ENCODE measurements around the gene VPS26A.

VPS26A gene

DNA sequence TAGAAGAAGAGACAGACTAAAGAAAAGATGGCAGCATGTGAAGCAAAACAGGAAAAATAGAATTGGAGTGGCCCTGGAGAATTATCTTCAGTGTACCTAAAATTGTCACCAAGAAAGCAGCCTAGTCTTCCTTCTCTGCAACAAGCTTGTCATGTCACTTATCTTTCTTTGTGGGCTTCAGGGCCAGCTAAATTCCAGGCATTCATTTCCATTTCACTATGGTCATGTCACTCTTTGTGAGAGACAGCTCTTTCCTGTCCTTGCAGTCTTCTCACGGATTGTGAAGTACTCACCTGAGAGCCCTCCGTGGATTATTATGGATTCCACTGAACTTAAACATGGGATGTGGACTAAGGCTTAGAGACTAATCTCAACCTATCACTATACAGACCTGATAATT lies 87.1 kb downstream of the VPS26A start:
- peaks cover 31% of the 10 kb centered on the region for H3K36me3 ChIP-seq (ENCODE audit: insufficient read depth, low read length)
- no peak overlapping the region for H3K27ac ChIP-seq (ENCODE audit: low read depth, low read length)
- no peak overlapping the region for H3K9ac ChIP-seq (ENCODE audit: low read depth, low read length)
- H3K4me3 ChIP-seq (ENCODE audit: low read length) = no peak overlapping the region
- H3K4me1 ChIP-seq (ENCODE audit: insufficient read depth, low read length) = no peaks in the 10 kb centered on the region
- no peaks in the 10 kb centered on the region for H3K27me3 ChIP-seq (ENCODE audit: insufficient read depth, low read length)
- H3K9me3 ChIP-seq (ENCODE audit: insufficient read depth, low read depth, low read length) = no peaks in the 10 kb centered on the region
- 25% methylated on average over 2 of the region's 2 CpGs for WGBS

- no peak overlapping the region for H3K27ac ChIP-seq (ENCODE audit: low read depth, low read length)
- peaks cover 26% of the 10 kb centered on the region for H3K36me3 ChIP-seq (ENCODE audit: insufficient read depth, low read length)
- H3K9ac ChIP-seq (ENCODE audit: low read depth, low read length) = no peak overlapping the region
- no peaks in the 10 kb centered on the region for H3K4me1 ChIP-seq (ENCODE audit: insufficient read depth, low read length)
- WGBS = 89% methylated on average over 3 of the region's 3 CpGs
- no peaks in the 10 kb centered on the region for H3K27me3 ChIP-seq (ENCODE audit: insufficient read depth, low read length)
- no peak overlapping the region for H3K4me3 ChIP-seq (ENCODE audit: low read length)
- H3K9me3 ChIP-seq (ENCODE audit: insufficient read depth, low read depth, low read length) = no peaks in the 10 kb centered on the region
Measured at GRCh38 chr10:69211524-69211923, 87.5 kb downstream of the VPS26A start.

- Histone ChIP-seq H3K9me3 (ENCODE audit: insufficient read depth, low read depth, low read length) (no peaks in the 10 kb centered on the region), H3K27ac (ENCODE audit: low read depth, low read length) (no peak overlapping the region), H3K4me1 (ENCODE audit: insufficient read depth, low read length) (no peaks in the 10 kb centered on the region; the same call in 1 of the 2 replicates), H3K27me3 (ENCODE audit: insufficient read depth, low read length) (no peaks in the 10 kb centered on the region), H3K4me3 (ENCODE audit: low read length) (no peak overlapping the region), H3K9ac (ENCODE audit: low read depth, low read length) (no peak overlapping the region), H3K36me3 (ENCODE audit: insufficient read depth, low read length) (peaks cover 6% of the 10 kb centered on the region)
- 85% methylated on average over 5 of the region's 5 CpGs for WGBS
Measured at GRCh38 chr10:69213591-69214311, 89.8 kb downstream of the VPS26A start.

- Histone ChIP-seq H3K36me3 (ENCODE audit: insufficient read depth, low read length) (no peaks in the 10 kb centered on the region), H3K27ac (ENCODE audit: low read depth, low read length) (no peak overlapping the region), H3K9me3 (ENCODE audit: insufficient read depth, low read depth, low read length) (no peaks in the 10 kb centered on the region), H3K4me1 (ENCODE audit: insufficient read depth, low read length) (no peaks in the 10 kb centered on the region; the same call in 1 of the 2 replicates), H3K4me3 (ENCODE audit: low read length) (no peak overlapping the region), H3K27me3 (ENCODE audit: insufficient read depth, low read length) (no peaks in the 10 kb centered on the region), H3K9ac (ENCODE audit: low read depth, low read length) (no peak overlapping the region)
- WGBS = 100% methylated on average over 6 of the region's 6 CpGs
Measured at GRCh38 chr10:69214666-69215131, 90.7 kb downstream of the VPS26A start.

DNA sequence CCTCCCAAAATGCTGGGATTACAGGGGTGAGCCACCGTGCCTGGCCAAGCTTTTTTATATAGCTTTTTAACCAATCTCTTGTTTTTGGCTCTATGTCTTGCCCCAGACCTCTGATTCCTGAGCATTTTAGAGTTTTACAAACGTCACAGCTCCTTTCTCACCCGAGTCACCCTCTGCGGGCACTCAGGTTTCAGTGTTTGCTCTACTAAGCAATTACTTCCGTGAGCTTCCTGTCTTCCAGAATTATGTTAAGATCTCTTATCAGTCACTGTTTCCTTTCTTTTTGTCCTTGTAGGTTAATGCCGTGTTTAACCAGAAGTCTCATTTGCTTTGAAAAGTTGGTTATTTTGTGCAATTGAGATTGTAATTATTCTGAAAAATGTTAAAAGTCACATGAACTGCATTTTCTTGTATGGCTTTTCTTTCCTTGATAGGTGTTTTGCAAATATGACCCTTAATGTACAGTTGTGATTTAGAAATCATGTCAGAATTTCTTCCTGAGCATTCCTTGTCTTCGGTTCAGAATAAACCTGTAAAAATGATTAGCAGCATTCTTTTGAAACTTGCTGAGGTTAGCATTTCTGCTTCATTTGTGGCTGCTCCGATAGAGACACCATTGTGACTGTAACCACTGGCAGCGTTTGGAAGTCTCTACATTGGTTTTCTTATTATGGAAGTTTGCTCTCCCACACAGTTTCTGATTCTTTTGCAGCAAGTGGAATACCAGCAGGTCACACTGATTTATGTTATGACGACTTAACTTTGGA lies 91.6 kb downstream of the VPS26A start:
- H3K36me3 ChIP-seq (ENCODE audit: insufficient read depth, low read length) = no peaks in the 10 kb centered on the region
- H3K9me3 ChIP-seq (ENCODE audit: insufficient read depth, low read depth, low read length) = no peaks in the 10 kb centered on the region
- H3K4me1 ChIP-seq (ENCODE audit: insufficient read depth, low read length) = no peaks in the 10 kb centered on the region; the same call in 1 of the 2 replicates
- H3K27me3 ChIP-seq (ENCODE audit: insufficient read depth, low read length) = no peaks in the 10 kb centered on the region
- 88% methylated on average over 10 of the region's 10 CpGs for WGBS
- H3K27ac ChIP-seq (ENCODE audit: low read depth, low read length) = no peak overlapping the region
- no peak overlapping the region for H3K4me3 ChIP-seq (ENCODE audit: low read length)
- no peak overlapping the region for H3K9ac ChIP-seq (ENCODE audit: low read depth, low read length)

- H3K9ac ChIP-seq (ENCODE audit: low read depth, low read length) = no peak overlapping the region
- H3K36me3 ChIP-seq (ENCODE audit: insufficient read depth, low read length) = no peaks in the 10 kb centered on the region
- H3K4me1 ChIP-seq (ENCODE audit: insufficient read depth, low read length) = no peaks in the 10 kb centered on the region; the same call in 1 of the 2 replicates
- 73% methylated on average over 11 of the region's 11 CpGs for WGBS
- H3K9me3 ChIP-seq (ENCODE audit: insufficient read depth, low read depth, low read length) = no peaks in the 10 kb centered on the region
- no peaks in the 10 kb centered on the region for H3K27me3 ChIP-seq (ENCODE audit: insufficient read depth, low read length)
- no peak overlapping the region for H3K4me3 ChIP-seq (ENCODE audit: low read length)
- H3K27ac ChIP-seq (ENCODE audit: low read depth, low read length) = no peak overlapping the region
Measured at GRCh38 chr10:69216577-69217118, 92.7 kb downstream of the VPS26A start.

- no peak overlapping the region for H3K9ac ChIP-seq (ENCODE audit: low read depth, low read length)
- no peak overlapping the region for H3K4me3 ChIP-seq (ENCODE audit: low read length)
- H3K4me1 ChIP-seq (ENCODE audit: insufficient read depth, low read length) = peaks cover under 1% of the 10 kb centered on the region
- no peaks in the 10 kb centered on the region for H3K9me3 ChIP-seq (ENCODE audit: insufficient read depth, low read depth, low read length)
- no peak overlapping the region for H3K27ac ChIP-seq (ENCODE audit: low read depth, low read length)
- no peaks in the 10 kb centered on the region for H3K27me3 ChIP-seq (ENCODE audit: insufficient read depth, low read length)
- 85% methylated on average over 4 of the region's 4 CpGs for WGBS
- no peaks in the 10 kb centered on the region for H3K36me3 ChIP-seq (ENCODE audit: insufficient read depth, low read length)
Measured at GRCh38 chr10:69217119-69217754, 93.3 kb downstream of the VPS26A start.

DNA sequence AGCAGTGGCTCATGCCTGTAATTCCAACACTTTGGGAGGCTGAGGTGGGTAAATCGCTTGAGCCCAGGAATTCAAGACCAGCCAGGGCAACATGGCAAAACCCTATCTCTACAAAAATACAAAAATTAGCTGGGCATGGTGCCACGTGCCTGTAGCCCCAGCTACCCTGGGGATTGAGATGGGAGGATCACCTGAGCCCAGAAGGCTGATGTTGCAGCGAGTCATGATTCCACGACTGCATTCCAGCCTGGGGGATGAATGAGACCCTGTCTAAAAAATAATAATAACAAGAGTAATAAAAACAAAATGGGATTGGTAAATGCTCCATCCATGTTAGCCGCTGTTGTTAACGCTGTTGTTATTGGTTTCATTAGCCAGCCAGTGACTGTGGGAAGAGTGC lies 94.9 kb downstream of the VPS26A start:
- Histone ChIP-seq H3K27me3 (ENCODE audit: insufficient read depth, low read length) (no peaks in the 10 kb centered on the region), H3K4me3 (ENCODE audit: low read length) (no peak overlapping the region), H3K4me1 (ENCODE audit: insufficient read depth, low read length) (peaks cover 4% of the 10 kb centered on the region), H3K9me3 (ENCODE audit: insufficient read depth, low read depth, low read length) (no peaks in the 10 kb centered on the region), H3K36me3 (ENCODE audit: insufficient read depth, low read length) (no peaks in the 10 kb centered on the region), H3K9ac (ENCODE audit: low read depth, low read length) (no peak overlapping the region), H3K27ac (ENCODE audit: low read depth, low read length) (no peak overlapping the region)
- WGBS = 92% methylated on average over 6 of the region's 6 CpGs

DNA sequence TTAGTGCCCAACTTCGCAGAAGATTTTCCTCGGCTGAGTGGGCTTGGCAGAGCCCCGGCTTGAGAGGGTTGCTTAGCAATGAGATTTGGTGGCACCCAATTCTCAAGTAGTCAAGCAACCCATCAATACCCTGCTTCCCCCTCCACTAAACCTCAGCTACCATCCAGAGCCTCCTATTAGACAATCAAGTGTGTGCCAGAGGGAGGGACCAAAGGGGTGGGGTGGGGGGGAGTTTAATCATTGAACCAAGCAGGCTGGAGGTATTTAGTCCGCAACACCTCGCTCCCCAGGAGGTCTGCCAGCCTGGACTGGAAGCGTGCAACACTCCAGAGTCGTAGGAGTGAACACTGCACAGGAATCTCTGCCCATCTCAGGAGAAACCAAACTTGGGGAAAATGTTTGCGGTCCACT lies 96.1 kb downstream of the VPS26A start, which contains the start of gene HKDC1:
HKDC1 (plus strand) TSS at position 292 of the 411 bp plus-strand sequence; CDS start at position 396, 104 bp downstream.
- H3K27ac ChIP-seq (ENCODE audit: low read depth, low read length) = no peak within 1 kb of the TSS
- H3K27me3 ChIP-seq (ENCODE audit: insufficient read depth, low read length) = no peaks in the 10 kb centered on the region
- WGBS = 88% methylated on average over 8 of the region's 8 CpGs

GRCh38 chr10:69220507-69220906 lies 96.5 kb downstream of the VPS26A start:
- H3K9ac ChIP-seq (ENCODE audit: low read depth, low read length) = no peak overlapping the region
- no peaks in the 10 kb centered on the region for H3K27me3 ChIP-seq (ENCODE audit: insufficient read depth, low read length)
- no peaks in the 10 kb centered on the region for H3K36me3 ChIP-seq (ENCODE audit: insufficient read depth, low read length)
- peaks cover 4% of the 10 kb centered on the region for H3K4me1 ChIP-seq (ENCODE audit: insufficient read depth, low read length)
- no peak overlapping the region for H3K27ac ChIP-seq (ENCODE audit: low read depth, low read length)
- H3K4me3 ChIP-seq (ENCODE audit: low read length) = no peak overlapping the region
- no peaks in the 10 kb centered on the region for H3K9me3 ChIP-seq (ENCODE audit: insufficient read depth, low read depth, low read length)
- 94% methylated on average over 9 of the region's 9 CpGs for WGBS

More for the DNA sequence above, 96.1 kb downstream of the VPS26A start, which contains the start of gene HKDC1:
- H3K4me1 ChIP-seq (ENCODE audit: insufficient read depth, low read length) = peaks cover 4% of the 10 kb centered on the region
- H3K4me3 ChIP-seq (ENCODE audit: low read length) = no peak within 1 kb of the TSS
- no peaks in the 10 kb centered on the region for H3K9me3 ChIP-seq (ENCODE audit: insufficient read depth, low read depth, low read length)
- no peaks in the 10 kb centered on the region for H3K36me3 ChIP-seq (ENCODE audit: insufficient read depth, low read length)
- no peak within 1 kb of the TSS for H3K9ac ChIP-seq (ENCODE audit: low read depth, low read length)
